Psoas muscle (tissue), 8 donors: ENCODE data around the gene RAF1. TPM values are rescaled to one million over a fixed set of nuclear protein-coding genes. Genes with fewer than 3 reads are reported as not detected.
A peak's percentile ranks its signal among the peaks of the same experiment; 100 is the strongest.
"Not testable (repeated sequence)": the region's sequence is repeated elsewhere in the genome, so short reads cannot be mapped to it uniquely, and the experiment has no call there.

Source experiments
- ATAC-seq, 4 donors: fragments of 200-7000 bp; cut with Tn5 transposase; one replicate each; pipeline ENCODE4 v1.9.1; 2020; ENCODE audit warnings: moderate library complexity in 3 of 4, mild to moderate bottlenecking in 2 of 4
- DNase-seq, 2 donors: peaks; one replicate each; pipeline ENCODE4 v3.0.0-alpha.2; 2020
- H3K27ac ChIP-seq: fragments of 200-600 bp; one replicate; pipeline ENCODE4 v1.8.0; 2022
- H3K27me3 ChIP-seq, 3 donors: fragments of 200-600 bp in 1 of 3; one replicate each; pipeline versions ENCODE4 v1.6.1 to v1.8.0; 2013 to 2022; ENCODE audit warnings: low read length in 2 of 3, mild to moderate bottlenecking in 2 of 3, moderate library complexity in 1 of 3; ENCODE audit not compliant: insufficient read depth in 3 of 3
- H3K36me3 ChIP-seq, 2 donors: fragments of 200-600 bp in 1 of 2; one replicate each; pipeline versions ENCODE4 v1.6.1 to v1.8.0; 2013 to 2022; ENCODE audit warnings: low read depth in 1 of 2, mild to moderate bottlenecking in 1 of 2, moderate library complexity in 1 of 2; ENCODE audit not compliant: insufficient read depth in 1 of 2
- H3K4me1 ChIP-seq: fragments of 200-600 bp; one replicate; pipeline ENCODE4 v1.8.0; 2022
- H3K4me3 ChIP-seq: fragments of 200-600 bp; one replicate; pipeline ENCODE4 v1.8.0; 2022; ENCODE audit warnings: mild to moderate bottlenecking
- H3K9me3 ChIP-seq: fragments of 200-600 bp; one replicate; pipeline ENCODE4 v1.8.0; 2022
- CTCF ChIP-seq: fragments of 200-600 bp; IDR thresholded peaks from one replicate; pipeline ENCODE4 v1.8.0; 2022; ENCODE audit warnings: antibody characterized with exemption
- WGBS, 3 donors: extraction: QIAGEN DNeasy Blood & Tissue Kit; methylation state at CpG; one replicate each; pipeline versions ENCODE4 v1.1.6 to v1.1.7; 2013; 5-methylcytosine and 5-hydroxymethylcytosine counted together
- intact Hi-C, 2 donors: fragments of 100-400 bp; cut with DNase I; formaldehyde crosslinking; loops; one replicate each; pipeline versions ENCODE4 v1.11.0 to v1.14.2; 2022
- polyA plus RNA-seq, 3 donors: library from polyadenylated mRNA; stranded (reverse); fragments of 200-250 nt; gene quantifications; one replicate each; pipeline ENCODE4 v1.2.3, GENCODE V29; 2013
- total RNA-seq, 4 donors: library from RNA; stranded (reverse); fragmentation: NEBNext Ultra II Directional in 2 of 4; extraction: Animal tissue kit (Norgen Biotek cat#: 25700) in 2 of 4; gene quantifications; one replicate each; pipeline versions ENCODE4 v1.2.1 to v1.2.4, GENCODE V29; 2021 to 2023
- donor health status: healthy with polysubstance abuse.
- donor health status: DM: no; HTN: no; CAD: no; lungs with moderate emphysema.
- donor health status: Bipolar disorder and iron deficiency.
- donor health status: healthy.
- donor health status: DM: yes; HTN: yes; CAD: no.
- donor health status: DM: no; HTN: no; CAD: no.
- donor health status: DM: no; HTN: no; CAD: no.
- donor health status: DM: yes; HTN: yes; CAD: no.

RAF1 gene
- total and polyA plus RNA-seq, 7 donors = 87.2 to 391 (median 155) TPM

- ATAC-seq (peak in 1 of 4 donors; percentile 61), DNase-seq (no peak)
- Histone ChIP-seq H3K27ac (peak overlapping the region; percentile 79), H3K9me3 (no peaks in the 10 kb centered on the region), H3K4me1 (peaks cover 40% of the 10 kb centered on the region), H3K4me3 (no peak overlapping the region), H3K27me3 (no peaks in the 10 kb centered on the region), H3K36me3 (no peaks in the 10 kb centered on the region)
- intact Hi-C loops = no loop called here
- 46 to 62% (median 48%) methylated on average over 6 of the region's 6 CpGs for WGBS, 3 donors
- no peak for TF ChIP-seq CTCF
These were observed 19.5 kb downstream of the RAF1 start for GRCh38 chr3:12644331-12644937.

GRCh38 chr3:12643724-12644123 is 20.2 kb downstream of the RAF1 start:
- Histone ChIP-seq H3K4me3 (no peak overlapping the region), H3K27me3 (no peaks in the 10 kb centered on the region), H3K4me1 (peaks cover 41% of the 10 kb centered on the region), H3K9me3 (no peaks in the 10 kb centered on the region), H3K36me3 (no peaks in the 10 kb centered on the region), H3K27ac (peak overlapping the region; percentile 79)
- no peak for TF ChIP-seq CTCF
- intact Hi-C loops = no loop called here
- no peak for ATAC-seq
- no peak for DNase-seq
- WGBS, 3 donors = 0 to 2% (median 0%) methylated on average over 1 of the region's 1 CpG

DNA sequence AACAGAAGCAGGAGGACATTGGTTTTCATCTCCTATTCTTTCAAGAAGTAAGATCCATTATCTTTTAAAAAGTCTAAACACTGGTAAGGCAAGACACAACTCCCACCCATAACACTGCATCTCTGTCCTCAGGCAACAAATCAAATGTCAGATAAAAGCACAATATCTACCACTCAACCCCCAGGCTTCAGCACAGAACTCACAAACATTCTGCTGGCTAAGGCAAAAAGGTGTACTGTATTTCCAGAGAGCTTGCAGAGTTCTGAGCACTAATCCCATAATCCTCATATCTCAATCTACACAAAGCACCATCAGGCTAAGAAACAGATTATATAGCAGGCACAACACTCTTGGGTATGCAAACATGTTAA is 20.9 kb downstream of the RAF1 start:
- peak overlapping the region; percentile 43 for H3K27ac ChIP-seq

GRCh38 chr3:12640853-12641252 is 23.1 kb downstream of the RAF1 start:
- ATAC-seq, H3K27me3 ChIP-seq, H3K27ac ChIP-seq, H3K4me3 ChIP-seq, H3K9me3 ChIP-seq, H3K36me3 ChIP-seq, DNase-seq, intact Hi-C loops: not testable (repeated sequence)
- 94 to 97% (median 95%) methylated on average over 5 of the region's 5 CpGs for WGBS, 3 donors
- peaks cover 32% of the 10 kb centered on the region for H3K4me1 ChIP-seq

More for the DNA sequence above, 20.9 kb downstream of the RAF1 start:
- Histone ChIP-seq H3K4me1 (peaks cover 41% of the 10 kb centered on the region), H3K9me3 (no peaks in the 10 kb centered on the region), H3K4me3 (no peak overlapping the region), H3K36me3 (no peaks in the 10 kb centered on the region), H3K27me3 (no peaks in the 10 kb centered on the region)
- intact Hi-C loops = no loop called here
- no peak for ATAC-seq
- DNase-seq = no peak
- no peak for TF ChIP-seq CTCF

DNA sequence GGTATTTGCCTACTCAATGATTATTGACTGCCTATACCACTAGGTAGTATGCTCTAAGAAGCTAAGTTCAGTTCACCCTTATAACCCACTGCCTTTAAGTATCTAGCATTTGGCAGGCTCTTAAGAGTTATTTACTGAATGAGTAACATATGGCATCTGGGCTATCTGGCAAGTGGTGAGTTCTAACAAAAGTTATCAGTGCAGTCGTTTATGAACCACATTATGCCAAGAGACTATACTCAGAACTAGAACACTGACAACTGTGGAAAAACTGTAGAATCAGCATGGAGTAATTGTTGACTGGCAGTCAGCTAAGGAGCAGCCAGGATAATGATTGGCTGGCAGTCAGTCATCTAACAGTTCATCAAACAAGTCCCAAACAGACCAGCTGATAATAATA is 25.8 kb downstream of the RAF1 start:
- H3K36me3 ChIP-seq = peaks cover 0 to 7% of the 10 kb centered on the region in 2 donors
- intact Hi-C loops = no loop called here
- ATAC-seq (peak; percentile 42 to 72 (median 61)), DNase-seq (no peak)
- no peaks in the 10 kb centered on the region for H3K9me3 ChIP-seq
- no peak for TF ChIP-seq CTCF
- no peaks in the 10 kb centered on the region for H3K27me3 ChIP-seq
- 6 to 13% (median 6%) methylated on average over 1 of the region's 1 CpG for WGBS, 3 donors
- peaks cover 24% of the 10 kb centered on the region for H3K4me1 ChIP-seq
- H3K4me3 ChIP-seq = no peak overlapping the region
- peak overlapping the region; percentile 57 for H3K27ac ChIP-seq
